Mucosa of descending colon (tissue), 3 donors: ENCODE measurements around the gene PTPRN2. TPM values are rescaled to one million over a fixed set of nuclear protein-coding genes. Genes with fewer than 3 reads are reported as not detected.

Source experiments
- ATAC-seq: fragments of 200-7000 bp; cut with Tn5 transposase; one replicate; pipeline ENCODE4 v1.9.1; 2020; ENCODE audit warnings: mild to moderate bottlenecking, moderate library complexity
- DNase-seq, 3 donors: peaks; one replicate each; pipeline ENCODE4 v3.0.0-alpha.2; 2020
- H3K36me3 ChIP-seq: fragments of 200-600 bp; one replicate; pipeline ENCODE4 v1.8.0; 2021; ENCODE audit warnings: low read depth, mild to moderate bottlenecking
- H3K4me1 ChIP-seq: fragments of 200-600 bp; one replicate; pipeline ENCODE4 v1.8.0; 2021; ENCODE audit warnings: low read depth, mild to moderate bottlenecking
- H3K4me3 ChIP-seq: fragments of 200-600 bp; one replicate; pipeline ENCODE4 v1.8.0; 2021; ENCODE audit warnings: mild to moderate bottlenecking
- H3K9me3 ChIP-seq: fragments of 200-600 bp; one replicate; pipeline ENCODE4 v1.8.0; 2021; ENCODE audit warnings: mild to moderate bottlenecking
- CTCF ChIP-seq: fragments of 200-600 bp; IDR thresholded peaks from one replicate; pipeline ENCODE4 v1.8.0; 2022; ENCODE audit warnings: antibody characterized with exemption, mild to moderate bottlenecking
- intact Hi-C, 2 donors: fragments of 100-400 bp; cut with DNase I in 1 of 2; cut with micrococcal nuclease in 1 of 2; formaldehyde crosslinking; loops; one replicate each; pipeline versions ENCODE4 v1.11.0 to v1.11.1; 2022; cut with DNase I, micrococcal nuclease
- total RNA-seq, 3 donors: library from RNA; stranded (reverse); fragmentation: NEBNext Ultra II Directional in 2 of 3; extraction: Animal tissue kit (Norgen Biotek cat#: 25700) in 2 of 3; gene quantifications; one replicate each; pipeline versions ENCODE4 v1.2.1 to v1.2.4, GENCODE V29; 2021 to 2023
- donor health status: DM: no; HTN: no; CAD: no; lungs with moderate emphysema.
- donor health status: DM: no; HTN: no; CAD: no.
- donor health status: DM: no; HTN: yes; CAD: no.

PTPRN2 gene
- total RNA-seq, 3 donors from 2014 or later = 12.5 to 28.0 (median 26.2) TPM

DNA sequence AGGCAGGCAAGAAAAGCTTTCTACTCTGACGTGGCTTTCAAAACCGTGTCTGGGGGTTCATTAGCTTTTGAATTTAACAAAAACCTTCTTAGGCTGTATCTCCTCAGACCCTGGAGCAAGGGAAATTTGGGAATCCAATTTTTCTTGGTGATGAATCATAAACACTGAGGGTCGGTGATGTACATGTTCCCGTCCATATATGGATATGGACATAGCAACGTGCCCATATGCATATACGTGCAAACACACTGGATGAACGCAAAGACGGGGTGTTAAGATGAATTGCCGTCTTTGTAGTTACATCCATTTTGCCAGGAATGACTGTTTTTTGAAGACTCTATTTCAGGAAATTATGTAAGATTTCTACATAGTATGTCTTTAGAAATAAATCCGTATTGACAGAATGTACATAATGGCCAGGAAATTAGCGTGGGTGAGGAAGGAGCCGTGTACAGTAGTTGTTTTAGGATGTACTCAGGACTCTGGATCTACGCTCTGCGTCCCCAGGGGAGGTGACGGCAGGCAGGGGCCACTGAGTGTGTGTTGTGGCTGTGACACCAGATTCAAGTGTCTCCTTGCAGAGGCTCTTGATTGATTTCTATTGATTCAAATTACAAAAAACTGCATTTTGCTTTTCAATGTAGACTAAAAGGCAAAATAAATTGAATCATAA is 1012.6 kb downstream of the PTPRN2 start:
- DNase-seq (no peak), ATAC-seq (no peak)
- intact Hi-C loops = no loop called here
- peaks cover 8% of the 10 kb centered on the region for H3K4me1 ChIP-seq
- H3K36me3 ChIP-seq = no peaks in the 10 kb centered on the region
- no peak for TF ChIP-seq CTCF
- no peaks in the 10 kb centered on the region for H3K9me3 ChIP-seq
- no peak overlapping the region for H3K4me3 ChIP-seq

GRCh38 chr7:157574120-157574825 is 1013.4 kb downstream of the PTPRN2 start:
- H3K4me1 ChIP-seq = peaks cover 3% of the 10 kb centered on the region
- no peaks in the 10 kb centered on the region for H3K9me3 ChIP-seq
- no peak for TF ChIP-seq CTCF
- intact Hi-C loops = no loop called here
- H3K36me3 ChIP-seq = no peaks in the 10 kb centered on the region
- no peak for DNase-seq
- no peak overlapping the region for H3K4me3 ChIP-seq
- no peak for ATAC-seq

GRCh38 chr7:157573244-157573643 is 1014.4 kb downstream of the PTPRN2 start:
- Histone ChIP-seq H3K36me3 (no peaks in the 10 kb centered on the region), H3K4me1 (peaks cover 1% of the 10 kb centered on the region)

GRCh38 chr7:157572622-157573021 is 1015.0 kb downstream of the PTPRN2 start:
- Histone ChIP-seq H3K9me3 (no peaks in the 10 kb centered on the region), H3K4me3 (no peak overlapping the region), H3K4me1 (no peaks in the 10 kb centered on the region), H3K36me3 (no peaks in the 10 kb centered on the region)
- no peak for TF ChIP-seq CTCF
- DNase-seq = no peak
- intact Hi-C loops = no loop called here
- ATAC-seq = no peak

More at GRCh38 chr7:157573244-157573643, 1014.4 kb downstream of the PTPRN2 start:
- DNase-seq (no peak), ATAC-seq (no peak)
- intact Hi-C loops = no loop called here
- no peaks in the 10 kb centered on the region for H3K9me3 ChIP-seq
- no peak for TF ChIP-seq CTCF
- H3K4me3 ChIP-seq = no peak overlapping the region

GRCh38 chr7:157570531-157571200 is 1017.0 kb downstream of the PTPRN2 start:
- intact Hi-C loops = no loop called here
- Histone ChIP-seq H3K4me3 (no peak overlapping the region), H3K36me3 (no peaks in the 10 kb centered on the region), H3K4me1 (no peaks in the 10 kb centered on the region), H3K9me3 (no peaks in the 10 kb centered on the region)
- no peak for ATAC-seq
- TF ChIP-seq CTCF = no peak
- DNase-seq = no peak
